Ascending aorta (tissue), 2 donors: ENCODE results near the gene ZNF485. TPM values are rescaled to one million over a fixed set of nuclear protein-coding genes. Genes with fewer than 3 reads are reported as not detected.
"Not testable (repeated sequence)": the region's sequence is repeated elsewhere in the genome, so short reads cannot be mapped to it uniquely, and the experiment has no call there.

Experiments used
- DNase-seq, 2 donors: peaks; one replicate each; pipeline ENCODE4 v3.0.0-alpha.2; 2019; ENCODE audit warnings: low spot score in 2 of 2
- H3K27ac ChIP-seq, 2 donors: fragments of 200-600 bp; sonication (generic); one replicate each; pipeline ENCODE4 v1.5.1; 2016 to 2017; ENCODE audit warnings: mild to moderate bottlenecking in 1 of 2
- H3K27me3 ChIP-seq: fragments of 200-600 bp; sonication (generic); one replicate; pipeline ENCODE4 v1.5.1; 2017
- H3K36me3 ChIP-seq, 2 donors: fragments of 200-600 bp; sonication (generic); one replicate each; pipeline ENCODE4 v1.5.1; 2016
- H3K4me1 ChIP-seq, 2 donors: fragments of 200-600 bp; sonication (generic); one replicate each; pipeline ENCODE4 v1.5.1; 2016 to 2017; ENCODE audit warnings: mild to moderate bottlenecking in 1 of 2
- H3K4me3 ChIP-seq, 2 donors: fragments of 200-600 bp; sonication (generic); one replicate each; pipeline ENCODE4 v1.5.1; 2016 to 2017; ENCODE audit warnings: mild to moderate bottlenecking in 1 of 2
- H3K9me3 ChIP-seq, 2 donors: fragments of 200-600 bp; sonication (generic); one replicate each; pipeline ENCODE4 v1.5.1; 2016
- CTCF ChIP-seq, 3 experiments: fragments of 200-600 bp in 2 of 3; fragments of 450-650 bp in 1 of 3; sonication (generic) in 2 of 3; IDR thresholded peaks; one replicate each; pipeline ENCODE4 v1.5.1; 2016 to 2019; ENCODE audit warnings: antibody characterized with exemption in 3 of 3, mild to moderate bottlenecking in 1 of 3, moderate library complexity in 1 of 3
- intact Hi-C: fragments of 100-400 bp; cut with DNase I; formaldehyde crosslinking; loops from one replicate; pipeline ENCODE4 v1.15.1; 2023
- total RNA-seq: library from RNA; depleted of rRNA; stranded (reverse); fragments of >200 nt; gene quantifications from one replicate; pipeline ENCODE4 v1.1.0, GENCODE V29; 2016

Gene ZNF485
- total RNA-seq, 1 donor from 2014 or later = 0.43 TPM

GRCh38 chr10:43585046-43585445, 21.2 kb upstream of the ZNF485 start:
- no peaks in the 10 kb centered on the region for H3K9me3 ChIP-seq
- H3K4me3 ChIP-seq = no peak overlapping the region
- no peaks in the 10 kb centered on the region for H3K27me3 ChIP-seq
- no peaks in the 10 kb centered on the region for H3K4me1 ChIP-seq
- intact Hi-C loops = no loop called here
- no peak for TF ChIP-seq CTCF (IDR thresholded peaks at IDR 0.05)
- DNase-seq = no peak
- no peak overlapping the region for H3K27ac ChIP-seq
- no peaks in the 10 kb centered on the region for H3K36me3 ChIP-seq

DNA sequence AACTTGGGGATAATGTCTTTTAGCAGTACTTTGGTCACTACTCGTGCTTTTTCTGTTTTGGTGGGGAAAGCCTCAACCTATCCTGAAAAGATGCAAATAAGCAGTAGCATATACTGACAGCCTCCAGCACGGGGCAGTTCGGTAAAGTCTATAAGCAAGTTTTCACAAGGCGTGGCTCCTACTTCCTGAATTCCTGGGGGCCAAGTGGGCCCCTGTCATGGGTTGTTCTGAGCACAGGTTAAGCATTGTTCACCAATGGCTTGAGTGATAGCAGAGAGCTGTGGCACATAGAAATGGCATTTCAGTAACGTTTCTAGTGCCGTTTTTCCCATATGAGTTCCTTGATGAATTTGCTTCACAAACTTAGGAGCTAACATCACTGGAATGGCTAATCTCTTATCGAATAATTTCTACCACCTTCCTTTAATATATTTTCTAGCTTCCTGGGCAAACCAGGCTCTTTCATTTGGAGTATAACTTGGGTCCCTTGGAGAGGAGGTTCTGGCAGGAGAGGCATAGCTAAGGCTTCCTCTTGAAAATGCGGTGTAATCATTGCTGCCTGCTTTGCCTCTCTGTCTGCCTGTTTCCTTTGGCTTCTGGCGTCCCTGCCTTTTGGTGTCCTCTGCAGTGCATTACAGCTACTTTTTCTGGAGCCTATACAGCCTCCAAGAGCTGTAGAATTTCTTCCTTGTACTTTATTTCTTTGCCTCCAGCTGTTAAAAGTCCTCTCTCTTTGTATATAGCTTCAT, 20.1 kb upstream of the ZNF485 start:
- H3K4me3 ChIP-seq = no peak overlapping the region
- H3K36me3 ChIP-seq = no peaks in the 10 kb centered on the region
- intact Hi-C loops = no loop called here
- no peaks in the 10 kb centered on the region for H3K27me3 ChIP-seq
- no peaks in the 10 kb centered on the region for H3K4me1 ChIP-seq
- no peaks in the 10 kb centered on the region for H3K9me3 ChIP-seq
- H3K27ac ChIP-seq = no peak overlapping the region
- no peak for DNase-seq
- no peak for TF ChIP-seq CTCF (IDR thresholded peaks at IDR 0.05)

GRCh38 chr10:43586730-43587115, 19.5 kb upstream of the ZNF485 start:
- H3K27me3 ChIP-seq, H3K27ac ChIP-seq, H3K36me3 ChIP-seq, DNase-seq, H3K4me3 ChIP-seq, H3K4me1 ChIP-seq, H3K9me3 ChIP-seq, intact Hi-C loops: not testable (repeated sequence)

DNA sequence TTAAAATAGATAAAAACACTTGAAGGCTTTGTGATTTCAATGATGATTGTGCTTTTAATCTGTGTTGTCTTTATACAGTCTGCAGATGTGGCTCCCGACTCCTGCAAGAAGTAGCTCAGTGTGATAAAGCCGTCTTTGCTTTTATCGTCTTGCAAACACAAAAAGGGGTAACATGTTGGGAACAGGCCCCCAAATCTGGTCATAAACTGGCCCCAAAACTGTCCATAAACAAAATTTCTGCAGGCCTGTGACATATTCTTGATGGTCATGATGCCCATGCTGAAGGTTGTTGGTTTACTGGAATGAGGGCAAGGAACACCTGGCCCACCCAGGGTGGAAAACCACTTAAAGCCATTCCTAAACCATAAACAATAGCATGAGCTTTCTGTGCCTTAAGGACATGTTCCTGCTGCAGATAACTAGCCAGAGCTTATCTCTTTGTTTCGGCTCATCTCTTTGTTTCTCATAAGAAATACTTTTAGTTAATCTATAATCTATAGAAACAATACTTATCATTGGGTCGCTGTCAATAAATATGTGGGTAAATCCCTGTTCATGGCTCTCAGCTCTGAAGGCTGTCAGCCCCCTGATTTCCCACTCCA, 14.8 kb upstream of the ZNF485 start:
- H3K36me3 ChIP-seq = no peaks in the 10 kb centered on the region
- TF ChIP-seq CTCF (IDR thresholded peaks at IDR 0.05) = no peak
- intact Hi-C loops = no loop called here

GRCh38 chr10:43594944-43595589, 11.2 kb upstream of the ZNF485 start:
- Histone ChIP-seq H3K27me3 (no peaks in the 10 kb centered on the region), H3K36me3 (no peaks in the 10 kb centered on the region), H3K4me3 (peak overlapping the region; percentile 9 to 21), H3K4me1 (no peaks in the 10 kb centered on the region), H3K27ac (no peak overlapping the region), H3K9me3 (no peaks in the 10 kb centered on the region)
- intact Hi-C loops = no loop called here
- no peak for DNase-seq
- no peak for TF ChIP-seq CTCF (IDR thresholded peaks at IDR 0.05)

More for the DNA sequence above, 14.8 kb upstream of the ZNF485 start:
- Histone ChIP-seq H3K9me3 (no peaks in the 10 kb centered on the region), H3K4me3 (no peak overlapping the region), H3K27me3 (no peaks in the 10 kb centered on the region), H3K4me1 (no peaks in the 10 kb centered on the region), H3K27ac (no peak overlapping the region)
- no peak for DNase-seq

DNA sequence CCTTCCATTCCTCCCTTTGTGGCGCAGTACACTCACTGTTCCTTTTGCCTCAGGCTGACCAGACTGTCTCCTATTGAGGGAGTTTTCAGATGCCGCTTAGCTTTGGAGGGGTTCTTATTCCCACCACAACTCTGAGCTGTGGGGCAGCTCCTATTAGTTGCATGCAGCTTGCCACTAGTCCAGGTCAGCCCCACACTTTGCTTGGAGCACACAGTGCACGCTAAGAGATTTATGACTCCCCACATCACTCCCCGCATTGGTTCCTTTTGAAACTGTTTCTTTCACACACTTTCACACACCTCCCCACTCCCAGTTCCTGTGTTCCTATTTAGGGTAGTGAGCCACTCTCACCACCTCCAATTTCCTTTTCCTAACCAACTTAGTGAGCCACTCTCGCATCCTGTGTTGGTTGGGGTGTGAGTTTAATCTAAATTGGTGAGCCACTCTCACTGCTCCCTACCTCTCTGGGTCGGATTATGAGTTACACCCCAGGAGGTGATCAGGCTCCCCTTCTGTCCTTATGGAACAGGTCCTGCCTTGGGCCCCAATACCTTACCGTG, 10.4 kb upstream of the ZNF485 start:
- peak overlapping the region; percentile 9 to 21 for H3K4me3 ChIP-seq
- H3K27me3 ChIP-seq = no peaks in the 10 kb centered on the region
- H3K36me3 ChIP-seq = no peaks in the 10 kb centered on the region
- no peaks in the 10 kb centered on the region for H3K9me3 ChIP-seq
- no peaks in the 10 kb centered on the region for H3K4me1 ChIP-seq
- DNase-seq = no peak
- intact Hi-C loops = no loop called here
- no peak overlapping the region for H3K27ac ChIP-seq
- no peak for TF ChIP-seq CTCF (IDR thresholded peaks at IDR 0.05)
